OCI-LY7 (cell line): ENCODE measurements around the gene LGR5. TPM values are rescaled to one million over a fixed set of nuclear protein-coding genes. Genes with fewer than 3 reads are reported as not detected.

Source experiments
- BruUV-seq: library from RNA; stranded (reverse); fragments of 400-500 nt; replicated peaks from 2 replicates; lab custom pipeline; 2021; lab: Mats Ljungman, UMichigan
- CTCF ChIA-PET: fragments of 300-600 bp; sonication (Branson Sonifier 250); formaldehyde crosslinking; loops from one replicate; lab custom pipeline; 2022; ENCODE audit warnings: antibody characterized with exemption; ENCODE audit not compliant: unreplicated experiment; lab: Charles Lee
- POLR2A ChIA-PET: fragments of 300-600 bp; sonication (Branson Sonifier 250); formaldehyde crosslinking; loops from one replicate; lab custom pipeline; 2022; ENCODE audit warnings: antibody characterized with exemption; lab: Charles Lee
- DNase-seq: peaks from one replicate; pipeline ENCODE4 v3.0.0-alpha.2; 2015; ENCODE audit warnings: low spot score
- H2AFZ ChIP-seq: fragments of 200-600 bp; sonication (generic), shearing (Covaris generic); 2 replicates; pipeline ENCODE4 v1.6.1; 2014; ENCODE audit warnings: mild to moderate bottlenecking, antibody characterized with exemption, low read length, moderate library complexity
- H3K27ac ChIP-seq: fragments of 200-600 bp; sonication (generic); 2 replicates; pipeline ENCODE4 v1.5.1; 2014; ENCODE audit warnings: mixed run types, low read depth, mild to moderate bottlenecking, moderate library complexity, low read length, inconsistent platforms; ENCODE audit not compliant: poor library complexity, severe bottlenecking
- H3K36me3 ChIP-seq: fragments of 200-600 bp; sonication (generic); 2 replicates; pipeline ENCODE4 v1.6.1; 2014; ENCODE audit warnings: mild to moderate bottlenecking, antibody characterized with exemption, low read length, moderate library complexity, mixed read lengths; ENCODE audit not compliant: insufficient read depth
- H3K4me1 ChIP-seq: fragments of 200-600 bp; sonication (generic); 2 replicates; pipeline ENCODE4 v1.5.1; 2014; ENCODE audit warnings: mild to moderate bottlenecking, low read length; ENCODE audit not compliant: insufficient read depth, poor library complexity, severe bottlenecking
- H3K4me2 ChIP-seq: fragments of 200-600 bp; sonication (generic); 2 replicates; pipeline ENCODE4 v1.6.1; 2014; ENCODE audit warnings: mild to moderate bottlenecking, low read length
- H3K4me3 ChIP-seq: fragments of 200-600 bp; sonication (generic); 2 replicates; pipeline ENCODE4 v1.5.1; 2014; ENCODE audit warnings: mild to moderate bottlenecking, low read depth, low read length; ENCODE audit not compliant: poor library complexity, severe bottlenecking
- H3K79me2 ChIP-seq: fragments of 200-600 bp; sonication (generic); 2 replicates; pipeline ENCODE4 v1.6.1; 2016; ENCODE audit warnings: low read depth, mild to moderate bottlenecking, low read length, moderate library complexity, mixed read lengths; ENCODE audit not compliant: insufficient read depth
- H3K9me2 ChIP-seq: fragments of 200-600 bp; sonication (generic); 2 replicates; pipeline ENCODE4 v1.6.1; 2016; ENCODE audit warnings: mild to moderate bottlenecking, low read length, mixed read lengths; ENCODE audit not compliant: insufficient read depth
- H3K9me3 ChIP-seq: fragments of 200-600 bp; sonication (generic); 2 replicates; pipeline ENCODE4 v1.6.1; 2014; ENCODE audit warnings: mild to moderate bottlenecking, mixed run types, low read length, mixed read lengths
- H4K20me1 ChIP-seq: fragments of 200-600 bp; sonication (generic); 2 replicates; pipeline ENCODE4 v1.6.1; 2014; ENCODE audit warnings: mild to moderate bottlenecking, antibody characterized with exemption, low read length, moderate library complexity, mixed read lengths; ENCODE audit not compliant: insufficient read depth
- EZH2phosphoT487 ChIP-seq: fragments of 200-600 bp; sonication (generic); IDR thresholded peaks from 2 replicates; pipeline ENCODE4 v1.6.1; 2018; ENCODE audit warnings: low read depth, borderline replicate concordance, mild to moderate bottlenecking, mixed run types, antibody characterized with exemption, low read length, moderate library complexity, mixed read lengths
- intact Hi-C: fragments of 100-400 bp; cut with micrococcal nuclease; formaldehyde crosslinking; loops from one replicate; pipeline ENCODE4 v1.10.0; 2022; ENCODE audit not compliant: unreplicated experiment
- total RNA-seq, 2 experiments: library from RNA; depleted of rRNA in 1 of 2; stranded (reverse); fragments of >200 nt in 1 of 2; shearing (Covaris generic) in 1 of 2; gene quantifications; 2 replicates each; pipeline ENCODE4 v1.2.3, GENCODE V29; 2014 to 2022
- TF ChIP-seq, protein P1 (sequence below): fragments of 200-600 bp; sonication (generic); conservative IDR thresholded peaks from 2 replicates; pipeline ENCODE4 v1.5.1; 2014; ENCODE audit warnings: mild to moderate bottlenecking, antibody characterized with exemption, low read length, moderate library complexity, mixed read lengths

LGR5 gene
- total RNA-seq, 2 experiments from 2014 or later, result 0.51 TPM; not detected in 1

DNA sequence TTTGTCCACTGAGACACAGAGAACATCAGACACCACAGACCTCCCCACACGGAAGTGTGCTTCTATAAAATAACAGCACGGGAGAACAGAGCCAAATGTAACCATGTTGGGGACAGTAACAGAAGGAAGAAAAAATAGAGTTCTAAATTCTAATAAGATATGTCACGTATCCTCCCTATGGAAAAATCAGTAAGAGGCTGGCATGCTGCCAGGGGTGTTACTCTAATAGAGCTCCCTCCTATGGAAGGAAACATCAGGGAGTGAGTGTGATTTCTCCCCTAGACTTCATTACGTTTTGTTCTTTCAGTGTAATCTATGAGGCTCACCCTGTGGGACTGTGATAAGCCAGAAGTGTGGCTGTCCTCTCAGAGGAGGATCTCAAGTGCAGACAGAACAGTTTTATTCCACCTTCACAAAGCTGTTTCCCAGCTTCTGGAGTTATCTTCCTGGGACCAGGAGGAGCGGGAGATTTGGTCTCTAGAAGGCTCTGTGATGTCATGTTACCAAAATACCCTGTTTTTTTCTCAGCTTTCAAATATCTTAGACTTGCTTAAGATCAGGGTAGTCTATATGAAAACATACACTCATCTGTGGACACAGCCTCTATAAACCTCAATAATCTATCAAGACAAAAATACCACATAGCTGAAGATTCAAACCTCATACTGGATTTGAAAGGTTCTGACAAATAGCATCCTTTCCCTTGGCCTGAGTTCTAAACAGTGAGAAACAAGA, 154.8 kb downstream of the LGR5 start:
- TF ChIP-seq, protein P1, sequence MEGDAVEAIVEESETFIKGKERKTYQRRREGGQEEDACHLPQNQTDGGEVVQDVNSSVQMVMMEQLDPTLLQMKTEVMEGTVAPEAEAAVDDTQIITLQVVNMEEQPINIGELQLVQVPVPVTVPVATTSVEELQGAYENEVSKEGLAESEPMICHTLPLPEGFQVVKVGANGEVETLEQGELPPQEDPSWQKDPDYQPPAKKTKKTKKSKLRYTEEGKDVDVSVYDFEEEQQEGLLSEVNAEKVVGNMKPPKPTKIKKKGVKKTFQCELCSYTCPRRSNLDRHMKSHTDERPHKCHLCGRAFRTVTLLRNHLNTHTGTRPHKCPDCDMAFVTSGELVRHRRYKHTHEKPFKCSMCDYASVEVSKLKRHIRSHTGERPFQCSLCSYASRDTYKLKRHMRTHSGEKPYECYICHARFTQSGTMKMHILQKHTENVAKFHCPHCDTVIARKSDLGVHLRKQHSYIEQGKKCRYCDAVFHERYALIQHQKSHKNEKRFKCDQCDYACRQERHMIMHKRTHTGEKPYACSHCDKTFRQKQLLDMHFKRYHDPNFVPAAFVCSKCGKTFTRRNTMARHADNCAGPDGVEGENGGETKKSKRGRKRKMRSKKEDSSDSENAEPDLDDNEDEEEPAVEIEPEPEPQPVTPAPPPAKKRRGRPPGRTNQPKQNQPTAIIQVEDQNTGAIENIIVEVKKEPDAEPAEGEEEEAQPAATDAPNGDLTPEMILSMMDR, result no peak
- no peak for TF ChIP-seq EZH2phosphoT487
- no TSS peak for BruUV-seq
- Histone ChIP-seq H4K20me1 (no peaks in the 10 kb centered on the region), H3K27ac (no peak overlapping the region), H3K4me3 (no peak overlapping the region), H3K36me3 (no peaks in the 10 kb centered on the region), H3K9me2 (no peaks in the 10 kb centered on the region), H3K79me2 (no peaks in the 10 kb centered on the region), H3K4me2 (no peak overlapping the region), H3K4me1 (no peaks in the 10 kb centered on the region), H3K9me3 (no peaks in the 10 kb centered on the region), H2AFZ (no peak overlapping the region)
- POLR2A ChIA-PET, result interaction anchor here (0.6 to 1.9 kb wide), 3 partner anchors 12 to 29 kb away, joined by 3 to 5 read pairs (median 4); no protein-coding TSS in a partner anchor
- intact Hi-C loops, result no loop called here
- no peak for DNase-seq
- CTCF ChIA-PET, result no interaction called here

DNA sequence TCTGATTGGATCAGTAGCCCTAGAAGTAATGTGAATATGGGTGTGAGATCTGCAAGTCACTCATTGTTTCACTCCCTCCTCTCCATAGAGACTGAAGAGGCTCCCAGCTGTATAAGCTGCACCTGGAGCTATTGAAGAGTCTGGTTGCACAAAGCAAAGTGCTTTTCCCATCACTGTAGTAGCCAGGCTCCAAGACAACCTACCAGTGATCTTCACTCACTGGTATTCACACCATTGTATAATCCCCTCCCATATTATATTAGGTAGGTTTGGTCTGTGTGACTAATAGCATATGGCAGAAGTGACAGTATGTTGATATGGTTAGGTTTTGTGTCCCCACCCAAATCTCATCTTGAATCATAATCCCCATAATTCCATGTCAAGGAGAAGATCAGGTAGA, 159.6 kb downstream of the LGR5 start:
- no peaks in the 10 kb centered on the region for H3K36me3 ChIP-seq
- H3K27ac ChIP-seq, result no peak overlapping the region
- H3K79me2 ChIP-seq, result no peaks in the 10 kb centered on the region
- POLR2A ChIA-PET, result no interaction called here
- H4K20me1 ChIP-seq, result no peaks in the 10 kb centered on the region
- no peak overlapping the region for H3K4me2 ChIP-seq
- H2AFZ ChIP-seq, result no peak overlapping the region
- TF ChIP-seq, protein P1, result no peak
- no peak for TF ChIP-seq EZH2phosphoT487
- no TSS peak for BruUV-seq
- no peaks in the 10 kb centered on the region for H3K9me3 ChIP-seq
- no peaks in the 10 kb centered on the region for H3K9me2 ChIP-seq
- DNase-seq, result no peak
- intact Hi-C loops, result no loop called here
- H3K4me1 ChIP-seq, result no peaks in the 10 kb centered on the region
- H3K4me3 ChIP-seq, result no peak overlapping the region
- CTCF ChIA-PET, result no interaction called here

DNA sequence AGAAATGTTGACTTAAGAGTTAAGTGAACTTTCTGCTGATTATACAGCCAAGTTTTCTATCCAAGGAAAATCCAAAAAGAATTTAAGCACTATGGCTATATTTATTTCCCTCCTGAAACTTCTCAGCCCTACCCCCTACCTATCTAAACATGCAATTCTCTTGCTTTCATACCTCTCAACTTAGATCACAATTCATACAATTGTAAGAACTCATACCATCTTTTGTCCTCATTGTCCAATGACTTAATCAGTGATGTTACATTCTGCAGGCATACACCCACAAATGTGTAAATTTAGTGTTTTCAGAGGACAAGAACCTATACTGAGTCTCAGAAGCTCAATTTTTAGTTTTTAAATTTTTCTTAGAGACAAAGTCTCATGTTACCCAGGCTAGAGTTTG, 161.9 kb downstream of the LGR5 start:
- ChIA-PET CTCF (no interaction called here), POLR2A (no interaction called here)
- Histone ChIP-seq H3K9me2 (no peaks in the 10 kb centered on the region), H3K9me3 (no peaks in the 10 kb centered on the region), H3K27ac (no peak overlapping the region), H3K36me3 (peaks cover 13% of the 10 kb centered on the region), H3K79me2 (no peaks in the 10 kb centered on the region), H3K4me1 (no peaks in the 10 kb centered on the region), H3K4me3 (no peak overlapping the region), H4K20me1 (no peaks in the 10 kb centered on the region), H2AFZ (no peak overlapping the region), H3K4me2 (no peak overlapping the region)
- no TSS peak for BruUV-seq
- intact Hi-C loops, result no loop called here
- TF ChIP-seq, protein P1, result no peak
- TF ChIP-seq EZH2phosphoT487, result no peak
- no peak for DNase-seq
